ENCODE data around the gene APOC3.

- TF ChIP-seq, protein P1, sequence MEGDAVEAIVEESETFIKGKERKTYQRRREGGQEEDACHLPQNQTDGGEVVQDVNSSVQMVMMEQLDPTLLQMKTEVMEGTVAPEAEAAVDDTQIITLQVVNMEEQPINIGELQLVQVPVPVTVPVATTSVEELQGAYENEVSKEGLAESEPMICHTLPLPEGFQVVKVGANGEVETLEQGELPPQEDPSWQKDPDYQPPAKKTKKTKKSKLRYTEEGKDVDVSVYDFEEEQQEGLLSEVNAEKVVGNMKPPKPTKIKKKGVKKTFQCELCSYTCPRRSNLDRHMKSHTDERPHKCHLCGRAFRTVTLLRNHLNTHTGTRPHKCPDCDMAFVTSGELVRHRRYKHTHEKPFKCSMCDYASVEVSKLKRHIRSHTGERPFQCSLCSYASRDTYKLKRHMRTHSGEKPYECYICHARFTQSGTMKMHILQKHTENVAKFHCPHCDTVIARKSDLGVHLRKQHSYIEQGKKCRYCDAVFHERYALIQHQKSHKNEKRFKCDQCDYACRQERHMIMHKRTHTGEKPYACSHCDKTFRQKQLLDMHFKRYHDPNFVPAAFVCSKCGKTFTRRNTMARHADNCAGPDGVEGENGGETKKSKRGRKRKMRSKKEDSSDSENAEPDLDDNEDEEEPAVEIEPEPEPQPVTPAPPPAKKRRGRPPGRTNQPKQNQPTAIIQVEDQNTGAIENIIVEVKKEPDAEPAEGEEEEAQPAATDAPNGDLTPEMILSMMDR (IDR thresholded peaks at IDR 0.05) = no peak
- TF ChIP-seq POLR2A (IDR thresholded peaks at IDR 0.05) = no peak
Observed at GRCh38 chr11:116837231-116838091, 7.8 kb downstream of the APOC3 start, which contains the start of gene APOA1.

Measured in body of pancreas (tissue), 4 donors.